MCF 10A (cell line): ENCODE measurements around the gene GLP2R. TPM values are rescaled to one million over a fixed set of nuclear protein-coding genes. Genes with fewer than 3 reads are reported as not detected.

Source experiments
- BruUV-seq: library from RNA; stranded (reverse); fragments of 400-500 nt; replicated peaks from 2 replicates; lab custom pipeline; 2021; lab: Mats Ljungman, UMichigan
- CTCF ChIA-PET: fragments of 300-600 bp; sonication (Branson Sonifier 250); formaldehyde crosslinking; extraction: SDS; loops from one replicate; lab custom pipeline; 2021; ENCODE audit warnings: antibody characterized with exemption, inconsistent platforms; lab: Yijun Ruan, JAX
- POLR2A ChIA-PET: fragments of 300-600, 350-650 bp; sonication (Branson Sonifier 250); formaldehyde crosslinking; extraction: SDS; loops from one replicate; lab custom pipeline; 2020; ENCODE audit warnings: antibody characterized with exemption, inconsistent platforms; lab: Yijun Ruan, JAX
- DNase-seq: peaks from one replicate; pipeline ENCODE4 v3.0.0-alpha.2; 2018; ENCODE audit not compliant: unreplicated experiment
- H3K27ac Mint-ChIP-seq: one replicate; pipeline ENCODE4 v1.8.0; 2022; ENCODE audit warnings: mild to moderate bottlenecking, low read depth, mixed read lengths; ENCODE audit not compliant: unreplicated experiment
- H3K27me3 Mint-ChIP-seq: one replicate; pipeline ENCODE4 v1.8.0; 2022; ENCODE audit warnings: mixed read lengths; ENCODE audit not compliant: insufficient read depth, unreplicated experiment
- H3K36me3 Mint-ChIP-seq: one replicate; pipeline ENCODE4 v1.8.0; 2022; ENCODE audit warnings: mild to moderate bottlenecking, moderate library complexity, mixed read lengths; ENCODE audit not compliant: insufficient read depth, unreplicated experiment
- H3K4me1 Mint-ChIP-seq: one replicate; pipeline ENCODE4 v1.8.0; 2022; ENCODE audit warnings: mixed read lengths; ENCODE audit not compliant: insufficient read depth, unreplicated experiment
- H3K4me3 Mint-ChIP-seq: one replicate; pipeline ENCODE4 v1.8.0; 2022; ENCODE audit warnings: mild to moderate bottlenecking, moderate library complexity, mixed read lengths; ENCODE audit not compliant: unreplicated experiment
- H3K9me3 Mint-ChIP-seq: one replicate; pipeline ENCODE4 v1.8.0; 2022; ENCODE audit warnings: mixed read lengths; ENCODE audit not compliant: unreplicated experiment
- CTCF ChIP-seq: fragments of 200-600 bp; IDR thresholded peaks from one replicate; pipeline ENCODE4 v1.8.0; 2022; ENCODE audit warnings: antibody characterized with exemption, mild to moderate bottlenecking; ENCODE audit not compliant: unreplicated experiment
- intact Hi-C: fragments of 100-400 bp; cut with micrococcal nuclease; formaldehyde crosslinking; loops from 2 replicates; pipeline ENCODE4 v1.14.1; 2022
- total RNA-seq: library from RNA; stranded (reverse); gene quantifications from 2 replicates; pipeline ENCODE4 v1.2.3, GENCODE V29; 2022

Gene GLP2R
- total RNA-seq, 1 experiment from 2014 or later, result 0.09 TPM

DNA sequence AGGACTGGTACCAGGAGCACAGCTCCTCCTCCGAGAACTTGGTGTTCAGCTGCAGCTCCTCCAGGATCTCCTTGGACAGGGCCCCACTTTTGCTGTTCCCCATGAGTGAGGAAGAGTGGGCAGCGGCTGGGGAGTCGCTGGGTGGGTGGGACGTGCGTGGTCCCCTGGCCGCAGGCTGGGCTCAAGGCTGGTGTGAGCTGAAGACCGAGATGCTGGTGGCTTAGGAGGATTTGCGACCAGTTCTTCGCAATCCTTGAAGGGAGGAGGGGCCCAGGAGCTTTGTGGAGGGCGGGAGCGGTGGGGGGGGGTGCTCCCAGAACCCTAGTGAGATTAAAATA lies 79.3 kb downstream of the GLP2R start, which contains the start of gene RCVRN:
TSS of gene RCVRN (minus strand) at position 194 of the 338 bp plus-strand sequence. CDS start at position 103, 91 bp downstream.
- no peaks in the 10 kb centered on the region for H3K27me3 Mint-ChIP-seq
- ChIA-PET POLR2A (no interaction called here), CTCF (interaction anchor here (1.1 kb wide), 1 partner anchor 13 kb away, joined by 3 read pairs; no protein-coding TSS in a partner anchor)
- no peaks in the 10 kb centered on the region for H3K4me1 Mint-ChIP-seq
- intact Hi-C loops, result no loop called here
- no peak for TF ChIP-seq CTCF
- BruUV-seq, result no TSS peak
- H3K4me3 Mint-ChIP-seq, result no peak within 1 kb of the TSS
- no peaks in the 10 kb centered on the region for H3K36me3 Mint-ChIP-seq
- no peak for DNase-seq
- peaks cover 9% of the 10 kb centered on the region for H3K9me3 Mint-ChIP-seq
- no peak within 1 kb of the TSS for H3K27ac Mint-ChIP-seq

- H3K27ac Mint-ChIP-seq, result no peak overlapping the region
- ChIA-PET CTCF (no interaction called here), POLR2A (no interaction called here)
- H3K36me3 Mint-ChIP-seq, result no peaks in the 10 kb centered on the region
- peak; percentile 30 for DNase-seq
- H3K27me3 Mint-ChIP-seq, result no peaks in the 10 kb centered on the region
- TF ChIP-seq CTCF, result peak; percentile 34
- H3K9me3 Mint-ChIP-seq, result peaks cover 9% of the 10 kb centered on the region
- BruUV-seq, result no TSS peak
- no peak overlapping the region for H3K4me3 Mint-ChIP-seq
- H3K4me1 Mint-ChIP-seq, result no peaks in the 10 kb centered on the region
- intact Hi-C loops, result no loop called here
Observed at GRCh38 chr17:9905902-9906301, 80.2 kb downstream of the GLP2R start.

- Mint-ChIP-seq H3K27ac (no peak overlapping the region), H3K36me3 (no peaks in the 10 kb centered on the region), H3K4me1 (no peaks in the 10 kb centered on the region), H3K27me3 (no peaks in the 10 kb centered on the region), H3K9me3 (peaks cover 9% of the 10 kb centered on the region), H3K4me3 (no peak overlapping the region)
- no TSS peak for BruUV-seq
- intact Hi-C loops, result no loop called here
- TF ChIP-seq CTCF, result no peak
- ChIA-PET POLR2A (no interaction called here), CTCF (interaction anchor here (0.7 to 1.4 kb wide), 2 partner anchors 126 to 328 kb away, joined by 3 to 4 read pairs; no protein-coding TSS in a partner anchor)
- DNase-seq, result no peak
Observed at GRCh38 chr17:9906616-9907015, 80.9 kb downstream of the GLP2R start.

DNA sequence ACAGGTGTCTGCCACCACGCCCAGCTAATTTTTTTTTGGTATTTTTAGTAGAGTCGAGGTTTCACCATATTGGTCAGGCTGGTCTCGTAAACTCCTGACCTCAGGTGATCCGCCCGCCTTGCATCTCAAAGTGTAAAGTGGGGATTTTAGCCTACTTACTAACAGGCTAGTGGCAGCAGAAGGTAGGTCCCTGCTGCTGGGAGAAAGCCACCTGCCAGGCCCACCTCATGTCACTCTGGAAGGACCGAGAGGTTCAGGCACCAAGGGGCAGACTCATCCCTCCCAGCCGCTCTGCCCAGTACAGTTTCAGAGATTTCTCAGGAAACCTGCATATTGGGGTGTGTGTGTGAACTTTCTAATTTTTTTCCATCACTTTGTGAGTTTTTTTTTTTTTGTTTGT lies 81.4 kb downstream of the GLP2R start:
- TF ChIP-seq CTCF, result no peak
- ChIA-PET POLR2A (no interaction called here), CTCF (interaction anchor here (0.7 to 1.4 kb wide), 2 partner anchors 126 to 328 kb away, joined by 3 to 4 read pairs; no protein-coding TSS in a partner anchor)
- peaks cover 9% of the 10 kb centered on the region for H3K9me3 Mint-ChIP-seq
- intact Hi-C loops, result no loop called here
- H3K27ac Mint-ChIP-seq, result no peak overlapping the region
- no peak overlapping the region for H3K4me3 Mint-ChIP-seq
- H3K36me3 Mint-ChIP-seq, result no peaks in the 10 kb centered on the region
- H3K4me1 Mint-ChIP-seq, result no peaks in the 10 kb centered on the region
- no TSS peak for BruUV-seq
- no peaks in the 10 kb centered on the region for H3K27me3 Mint-ChIP-seq
- no peak for DNase-seq
